K562 (cell line): ENCODE data around the gene GPATCH2L. TPM values are rescaled to one million over a fixed set of nuclear protein-coding genes. Genes with fewer than 3 reads are reported as not detected.

Experiments used
- ATAC-seq: fragments of 200-7000 bp; cut with Tn5 transposase; 3 replicates; pipeline ENCODE4 v1.9.1; 2020; ENCODE audit warnings: moderate library complexity
- BruUV-seq: library from RNA; stranded (reverse); fragments of 400-500 nt; replicated peaks from 2 replicates; lab custom pipeline; 2021; lab: Mats Ljungman, UMichigan
- CTCF ChIA-PET: fragments of 300-600 bp; formaldehyde crosslinking; extraction: SDS; loops from one replicate; lab custom pipeline; 2021; ENCODE audit warnings: low intra/inter-chr PET ratio; lab: Yijun Ruan, JAX
- POLR2A ChIA-PET: fragments of 300-600, 350-650 bp; sonication (Branson Sonifier 250); formaldehyde crosslinking; extraction: SDS; loops from one replicate; lab custom pipeline; 2021; ENCODE audit warnings: antibody characterized with exemption, inconsistent platforms; lab: Yijun Ruan, JAX
- DNase-seq, 4 experiments: peaks; one replicate each; pipeline versions ENCODE4 v3.0.0 to v3.0.0-alpha.2; 2011 to 2018; ENCODE audit warnings: low spot score in 3 of 4, mixed read lengths in 3 of 4; ENCODE audit errors: extremely low read depth in 1 of 4
- FAIRE-seq: peaks from 2 replicates; lab custom pipeline; 2011; peaks lifted over from hg19 to GRCh38; lab: Jason Lieb, UNC
- H2AFZ ChIP-seq: 2 replicates; pipeline ENCODE4 v1.6.0; 2011; ENCODE audit warnings: low read depth, low read length, control low read depth, inconsistent platforms
- H3K27ac ChIP-seq: fragments of 200-600 bp; 3 replicates; pipeline ENCODE4 v1.8.0; 2011; ENCODE audit warnings: low read depth, mild to moderate bottlenecking, control low read depth, inconsistent platforms, low read length, moderate library complexity, mixed read lengths; ENCODE audit errors: extremely low read depth
- H3K27me3 ChIP-seq, 2 experiments: fragments of 300-600 bp in 1 of 2; 2 replicates in 1 of 2; 3 replicates in 1 of 2; pipeline versions ENCODE4 v1.6.0 to v1.8.0; 2011; ENCODE audit warnings: inconsistent platforms in 2 of 2, low read length in 2 of 2, mild to moderate bottlenecking in 1 of 2, mixed read lengths in 1 of 2, moderate library complexity in 1 of 2; ENCODE audit not compliant: control insufficient read depth in 2 of 2, insufficient read depth in 2 of 2
- H3K36me3 ChIP-seq: fragments of 300-600 bp; 3 replicates; pipeline ENCODE4 v1.8.0; 2011; ENCODE audit warnings: mild to moderate bottlenecking, low read length, inconsistent platforms; ENCODE audit not compliant: control insufficient read depth, insufficient read depth
- H3K4me1 ChIP-seq, 2 experiments: fragments of 200-600 bp in 1 of 2; replicated peaks in 1 of 2; 2 replicates in 1 of 2; 3 replicates in 1 of 2; pipeline versions ENCODE4 v1.5.1 to v1.8.0; 2011; ENCODE audit warnings: inconsistent platforms in 2 of 2, low read length in 2 of 2, mild to moderate bottlenecking in 1 of 2, mixed read lengths in 1 of 2, moderate library complexity in 1 of 2; ENCODE audit not compliant: control insufficient read depth in 2 of 2, insufficient read depth in 2 of 2
- H3K4me2 ChIP-seq: 2 replicates; pipeline ENCODE4 v1.6.1; 2011; ENCODE audit warnings: low read length, control low read depth, inconsistent platforms, mixed read lengths; ENCODE audit not compliant: insufficient read depth
- H3K4me3 ChIP-seq: fragments of 200-600 bp; sonication (generic), shearing (Covaris generic); 2 replicates; pipeline ENCODE4 v1.5.1; 2016; ENCODE audit warnings: control low read depth, inconsistent platforms
- H3K79me2 ChIP-seq: fragments of 200-600 bp; 3 replicates; pipeline ENCODE4 v1.8.0; 2011; ENCODE audit warnings: low read length, inconsistent platforms; ENCODE audit not compliant: control insufficient read depth, insufficient read depth
- H3K9ac ChIP-seq, 2 experiments: 2 replicates each; pipeline versions ENCODE4 v1.6.0 to v1.6.1; 2011; ENCODE audit warnings: low read depth in 2 of 2, low read length in 2 of 2, control low read depth in 1 of 2, inconsistent platforms in 1 of 2, mild to moderate bottlenecking in 1 of 2, mixed read lengths in 1 of 2; ENCODE audit not compliant: insufficient read depth in 1 of 2
- H3K9me1 ChIP-seq: one replicate; pipeline ENCODE4 v1.6.0; 2011; ENCODE audit warnings: inconsistent platforms, mild to moderate bottlenecking, low read length, moderate library complexity; ENCODE audit not compliant: control insufficient read depth, insufficient read depth
- H3K9me3 ChIP-seq: replicated peaks from 2 replicates; pipeline ENCODE4 v1.5.1; 2011; ENCODE audit warnings: low read depth, low read length, inconsistent platforms; ENCODE audit not compliant: control insufficient read depth, insufficient read depth
- H4K20me1 ChIP-seq: replicated peaks from 2 replicates; pipeline ENCODE4 v1.6.1; 2011; ENCODE audit warnings: low read length, inconsistent platforms, mixed read lengths; ENCODE audit not compliant: control insufficient read depth, insufficient read depth
- E2F6 ChIP-seq, 2 experiments: IDR thresholded peaks; 2 replicates each; pipeline ENCODE4 v1.6.1; 2011; ENCODE audit warnings: borderline replicate concordance in 1 of 2, control low read depth in 1 of 2, low read depth in 1 of 2, low read length in 1 of 2, mild to moderate bottlenecking in 1 of 2, mixed read lengths in 1 of 2, moderate library complexity in 1 of 2; ENCODE audit not compliant: insufficient read depth in 1 of 2, insufficient read length in 1 of 2, poor library complexity in 1 of 2, severe bottlenecking in 1 of 2; ENCODE audit errors: extremely low read depth in 1 of 2
- E4F1 ChIP-seq: fragments of 250-450 bp; sonication (Bioruptor Pico); IDR thresholded peaks from 2 replicates; pipeline ENCODE4 v1.5.0; 2021; ENCODE audit warnings: mild to moderate bottlenecking, borderline replicate concordance
- FOXP1 ChIP-seq: sonication (generic); formaldehyde crosslinking; IDR thresholded peaks from 2 replicates; pipeline ENCODE4 v1.8.0; 2022; ENCODE audit warnings: mild to moderate bottlenecking, missing genetic modification reagents
- HMG20A ChIP-seq: fragments of 450-650 bp; formaldehyde crosslinking; conservative IDR thresholded peaks from 2 replicates; pipeline ENCODE4 v1.4.0; 2020; ENCODE audit warnings: mild to moderate bottlenecking, mixed read lengths
- HMG20B ChIP-seq: fragments of 250-450 bp; sonication (Bioruptor Pico); IDR thresholded peaks from 2 replicates; pipeline ENCODE4 v1.5.0; 2021; ENCODE audit warnings: mild to moderate bottlenecking
- MEIS2 ChIP-seq: fragments of 450-650 bp; IDR thresholded peaks from 2 replicates; pipeline ENCODE4 v1.6.1; 2014; ENCODE audit warnings: mild to moderate bottlenecking; ENCODE audit not compliant: partially characterized antibody
- NFE2L1 ChIP-seq: fragments of 450-650 bp; IDR thresholded peaks from 2 replicates; pipeline ENCODE4 v1.6.1; 2016; ENCODE audit warnings: missing genetic modification characterization, low read depth, mild to moderate bottlenecking, missing compliant biosample characterization, moderate library complexity, borderline replicate concordance
- NR2C1 ChIP-seq, 2 experiments: fragments of 450-650 bp; IDR thresholded peaks; 2 replicates each; pipeline ENCODE4 v1.6.1; 2017; ENCODE audit warnings: mild to moderate bottlenecking in 2 of 2, antibody characterized with exemption in 1 of 2, inconsistent platforms in 1 of 2, missing compliant biosample characterization in 1 of 2, missing genetic modification characterization in 1 of 2
- PKNOX1 ChIP-seq: fragments of 450-650 bp; IDR thresholded peaks from 2 replicates; pipeline ENCODE4 v1.6.1; 2016
- RBFOX2 ChIP-seq: fragments of 200-400 bp; formaldehyde crosslinking; IDR thresholded peaks from 2 replicates; pipeline ENCODE4 v1.6.1; 2017; ENCODE audit warnings: low read depth, mild to moderate bottlenecking, low read length, moderate library complexity
- ZNF165 ChIP-seq: fragments of 250-450 bp; sonication (Bioruptor Pico); IDR thresholded peaks from 2 replicates; pipeline ENCODE4 v1.4.0; 2020; ENCODE audit warnings: borderline replicate concordance
- WGBS: fragments of 100-300 bp; shearing (Covaris generic); methylation state at CpG from one replicate; pipeline ENCODE4 v1.1.6; 2016; ENCODE audit warnings: low coverage, mixed read lengths; ENCODE audit not compliant: insufficient coverage; ENCODE audit errors: missing lambda C conversion rate; 5-methylcytosine and 5-hydroxymethylcytosine counted together
- in situ Hi-C: fragments of 300-500 bp; cut with MboI; formaldehyde crosslinking; loops from 4 replicates; pipeline ENCODE4 v1.15.0; 2018; ENCODE audit warnings: inconsistent platforms, mixed read lengths
- intact Hi-C: fragments of 100-400 bp; cut with micrococcal nuclease; formaldehyde crosslinking; loops from 2 replicates; pipeline ENCODE4 v1.14.2; 2022
- polyA plus RNA-seq, 8 experiments: library from polyadenylated mRNA; depleted of rRNA in 4 of 8; stranded (reverse) in 5 of 8; unstranded in 3 of 8; fragments of >200 nt; fragmentation: Nextera tagmentation in 2 of 8; fragmentation: Illumina TruSeq in 1 of 8; extraction: Ambion mirVana in 2 of 8; extraction: Trizol in 1 of 8; gene quantifications; 2 replicates each; pipeline versions ENCODE4 v1.2.1 to v1.2.3, GENCODE V29; 2011 to 2014; ENCODE audit warnings: inconsistent platforms in 1 of 8, missing spikeins in 1 of 8
- total RNA-seq, 7 experiments: library from RNA; depleted of rRNA in 6 of 7; stranded (reverse); fragments of >200 nt in 6 of 7; fragmentation: Illumina TruSeq in 2 of 7; extraction: Trizol in 2 of 7; gene quantifications; 2 replicates each; pipeline versions ENCODE4 v1.2.1 to v1.2.3, GENCODE V29; 2011 to 2021; ENCODE audit warnings: low replicate concordance in 1 of 7
- TF ChIP-seq, protein P1 (sequence below): sonication (generic); IDR thresholded peaks from 2 replicates; pipeline ENCODE4 v1.6.1; 2016

GPATCH2L gene
- total and polyA plus RNA-seq, 9 of the 15 experiments (the other 6 are each of a cell fraction or from before 2014, with no cell fraction given), result 13.1 to 39.6 (median 20.0) TPM

DNA sequence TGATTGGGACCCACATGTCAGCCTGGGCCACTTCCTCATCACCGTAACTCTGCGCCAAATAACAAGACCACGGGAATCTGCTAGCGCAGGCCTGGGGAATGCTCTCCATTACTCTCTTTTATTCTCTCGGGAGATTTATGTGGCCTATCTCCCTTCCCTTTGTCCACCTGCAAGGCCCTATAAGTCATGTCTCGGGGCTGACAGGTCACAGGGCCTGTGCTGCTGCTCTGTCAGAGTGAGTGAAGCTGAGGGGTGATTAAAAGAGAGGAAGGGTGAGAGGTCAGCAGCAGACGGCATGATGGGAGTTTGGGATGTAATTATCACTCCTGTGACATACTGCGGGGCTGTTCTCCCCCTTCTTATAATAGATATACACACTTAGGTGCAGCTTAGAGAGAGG is 26.2 kb upstream of the GPATCH2L start:
- H3K4me1 ChIP-seq, result no peaks in the 10 kb centered on the region; a peak in 1 of 5 replicates
- no peaks in the 10 kb centered on the region for H3K79me2 ChIP-seq
- WGBS, result 18% methylated on average over 6 of the region's 8 CpGs
- no peaks in the 10 kb centered on the region for H3K9me3 ChIP-seq
- FAIRE-seq (no peak), ATAC-seq (no peak), DNase-seq (no peak)
- H3K27me3 ChIP-seq, result peaks cover 5 to 17% of the 10 kb centered on the region in 2 experiments; a peak in 3 of 5 replicates
- H3K4me3 ChIP-seq, result no peak overlapping the region
- ChIA-PET POLR2A (interaction anchor here (0.6 kb wide), 1 partner anchor 131 kb away, joined by 3 read pairs; no protein-coding TSS in a partner anchor), CTCF (no interaction called here)
- no peaks in the 10 kb centered on the region for H3K9me1 ChIP-seq
- intact Hi-C loops (no loop called here), in situ Hi-C loops (no loop called here)
- H4K20me1 ChIP-seq, result no peaks in the 10 kb centered on the region; the same call in 1 of the 2 replicates
- no peak overlapping the region for H3K4me2 ChIP-seq
- no peak overlapping the region for H2AFZ ChIP-seq
- H3K9ac ChIP-seq, result no peak overlapping the region
- no TSS peak for BruUV-seq
- H3K36me3 ChIP-seq, result no peaks in the 10 kb centered on the region
- no peak overlapping the region for H3K27ac ChIP-seq
- no peak for TF ChIP-seq NR2C1 (IDR thresholded peaks at IDR 0.05)
- peak; percentile 67 for TF ChIP-seq NR2C1 (tag; IDR thresholded peaks at IDR 0.05)
- no peak for TF ChIP-seq HMG20A (CRISPR knock-in tag)
- TF ChIP-seq, protein P1, sequence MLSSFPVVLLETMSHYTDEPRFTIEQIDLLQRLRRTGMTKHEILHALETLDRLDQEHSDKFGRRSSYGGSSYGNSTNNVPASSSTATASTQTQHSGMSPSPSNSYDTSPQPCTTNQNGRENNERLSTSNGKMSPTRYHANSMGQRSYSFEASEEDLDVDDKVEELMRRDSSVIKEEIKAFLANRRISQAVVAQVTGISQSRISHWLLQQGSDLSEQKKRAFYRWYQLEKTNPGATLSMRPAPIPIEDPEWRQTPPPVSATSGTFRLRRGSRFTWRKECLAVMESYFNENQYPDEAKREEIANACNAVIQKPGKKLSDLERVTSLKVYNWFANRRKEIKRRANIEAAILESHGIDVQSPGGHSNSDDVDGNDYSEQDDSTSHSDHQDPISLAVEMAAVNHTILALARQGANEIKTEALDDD, result no peak
- peak; percentile 34; the same call in 1 of the 2 replicates for TF ChIP-seq PKNOX1
- TF ChIP-seq E4F1 (CRISPR knock-in tag), result no peak
- TF ChIP-seq FOXP1, result no peak
- peak; percentile 62 for TF ChIP-seq MEIS2
- no peak for TF ChIP-seq ZNF165 (CRISPR knock-in tag)
- TF ChIP-seq HMG20B (CRISPR knock-in tag), result no peak
- no peak for TF ChIP-seq RBFOX2
- no peak for TF ChIP-seq E2F6 (IDR thresholded peaks at IDR 0.05; ENCODE audit: borderline replicate concordance in 1 of 2, extremely low read depth in 1 of 2, insufficient read depth in 1 of 2, insufficient read length in 1 of 2, low read depth in 1 of 2, low read length in 1 of 2, poor library complexity in 1 of 2, severe bottlenecking in 1 of 2)
- no peak for TF ChIP-seq NFE2L1
